ENCODE measurements around the gene POLR2E.

DNA sequence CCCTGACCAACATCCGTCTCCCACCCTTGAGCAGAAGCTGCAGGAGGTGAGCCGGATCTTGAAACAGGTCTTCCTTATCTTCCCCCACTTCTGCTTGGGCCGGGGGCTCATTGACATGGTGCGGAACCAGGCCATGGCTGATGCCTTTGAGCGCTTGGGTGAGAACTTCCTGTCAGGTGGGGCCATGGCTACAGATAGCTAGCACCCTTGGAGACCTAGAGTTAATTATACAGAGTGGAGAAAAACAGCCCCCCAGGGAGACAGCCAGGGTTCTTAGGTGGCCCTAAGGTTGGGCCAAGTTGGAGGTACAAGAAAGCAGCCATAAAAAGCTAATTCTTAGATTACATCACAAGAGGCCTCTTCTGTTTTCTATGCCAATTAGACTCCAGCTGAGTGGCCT is 37.1 kb downstream of the POLR2E start:
- TF ChIP-seq, protein P1, sequence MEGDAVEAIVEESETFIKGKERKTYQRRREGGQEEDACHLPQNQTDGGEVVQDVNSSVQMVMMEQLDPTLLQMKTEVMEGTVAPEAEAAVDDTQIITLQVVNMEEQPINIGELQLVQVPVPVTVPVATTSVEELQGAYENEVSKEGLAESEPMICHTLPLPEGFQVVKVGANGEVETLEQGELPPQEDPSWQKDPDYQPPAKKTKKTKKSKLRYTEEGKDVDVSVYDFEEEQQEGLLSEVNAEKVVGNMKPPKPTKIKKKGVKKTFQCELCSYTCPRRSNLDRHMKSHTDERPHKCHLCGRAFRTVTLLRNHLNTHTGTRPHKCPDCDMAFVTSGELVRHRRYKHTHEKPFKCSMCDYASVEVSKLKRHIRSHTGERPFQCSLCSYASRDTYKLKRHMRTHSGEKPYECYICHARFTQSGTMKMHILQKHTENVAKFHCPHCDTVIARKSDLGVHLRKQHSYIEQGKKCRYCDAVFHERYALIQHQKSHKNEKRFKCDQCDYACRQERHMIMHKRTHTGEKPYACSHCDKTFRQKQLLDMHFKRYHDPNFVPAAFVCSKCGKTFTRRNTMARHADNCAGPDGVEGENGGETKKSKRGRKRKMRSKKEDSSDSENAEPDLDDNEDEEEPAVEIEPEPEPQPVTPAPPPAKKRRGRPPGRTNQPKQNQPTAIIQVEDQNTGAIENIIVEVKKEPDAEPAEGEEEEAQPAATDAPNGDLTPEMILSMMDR (IDR thresholded peaks at IDR 0.05), result no peak
- no peak for TF ChIP-seq POLR2A (IDR thresholded peaks at IDR 0.05)
- TF ChIP-seq POLR2AphosphoS5 (IDR thresholded peaks at IDR 0.05), result no peak

Data from prostate gland (tissue), 2 donors.